Hematopoietic multipotent progenitor cell treated with erythropoietin and hydrocortisone succinate and interleukin-3 and kit ligand, for 17 days (in vitro differentiated cells): Measurements from ENCODE around the gene FAN1.
A peak's percentile ranks its signal among the peaks of the same experiment; 100 is the strongest.

ENCODE experiments used
- DNase-seq: peaks from one replicate; pipeline ENCODE4 v3.0.0-alpha.2; 2015; ENCODE audit warnings: low spot score

Gene FAN1

GRCh38 chr15:30956216-30957124 is 52.8 kb downstream of the FAN1 start:
- DNase-seq = no peak

- DNase-seq = no peak
Observed at GRCh38 chr15:30958219-30958618, 54.5 kb downstream of the FAN1 start.

- DNase-seq = no peak
Observed at GRCh38 chr15:30962079-30962478, 58.4 kb downstream of the FAN1 start.

DNA sequence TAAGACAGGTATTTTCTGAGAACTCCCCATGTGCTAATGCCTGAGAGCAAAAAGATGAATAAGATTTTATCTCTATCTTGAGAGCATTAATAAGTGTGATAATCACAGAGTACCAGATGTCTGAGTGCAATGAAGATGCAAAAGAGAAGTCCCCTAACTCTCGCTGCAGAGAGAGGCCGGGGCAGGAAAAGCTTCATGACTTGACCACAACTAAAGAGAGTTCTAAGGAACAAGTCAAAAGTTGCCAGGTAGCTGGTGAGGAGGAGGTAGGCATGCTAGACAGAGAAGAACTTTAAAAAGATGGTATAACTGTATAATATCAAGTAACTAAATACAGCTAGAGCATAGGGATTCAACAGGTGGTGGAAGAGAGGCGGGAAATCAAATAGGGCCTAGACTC is 58.9 kb downstream of the FAN1 start:
- DNase-seq = no peak

DNA sequence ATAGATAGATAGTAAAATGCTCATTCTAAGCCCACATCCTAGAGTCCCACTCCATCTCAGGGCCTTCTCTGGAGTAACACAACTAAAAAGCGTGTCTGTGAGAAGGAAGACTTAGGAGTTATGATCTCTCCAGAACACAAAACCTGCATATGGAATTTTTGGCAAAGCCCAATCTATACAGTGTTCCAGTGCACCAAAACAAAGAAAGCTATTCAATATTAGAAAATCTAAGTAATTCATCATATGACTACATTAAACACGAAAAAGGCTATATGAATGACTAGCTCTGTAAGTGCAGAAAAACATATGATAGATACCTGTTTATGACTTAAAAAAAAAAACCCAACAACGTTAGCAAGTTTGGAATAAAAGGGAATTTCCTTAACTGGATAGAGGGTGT is 60.0 kb downstream of the FAN1 start:
- no peak for DNase-seq

- no peak for DNase-seq
Observed at GRCh38 chr15:30969724-30970123, 66.0 kb downstream of the FAN1 start.

DNA sequence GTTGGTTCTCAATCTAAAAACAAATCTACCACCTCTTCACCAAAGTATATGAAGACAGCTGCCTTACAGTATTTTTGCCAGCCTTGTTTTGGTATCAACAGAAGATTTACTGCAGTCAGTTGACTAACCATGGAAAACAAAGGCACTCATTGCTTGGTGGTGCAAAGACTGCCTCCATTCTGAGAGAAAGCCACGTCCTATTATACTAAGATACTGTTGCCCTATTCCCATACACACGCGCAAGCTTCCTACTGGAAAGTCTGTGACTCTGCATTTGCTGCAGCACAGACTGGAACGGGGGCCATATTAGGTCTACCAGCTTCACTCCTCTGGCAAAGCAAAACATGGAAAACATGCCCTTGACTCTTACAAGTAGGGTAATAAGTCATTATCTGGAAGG is 69.7 kb downstream of the FAN1 start:
- DNase-seq = no peak

DNA sequence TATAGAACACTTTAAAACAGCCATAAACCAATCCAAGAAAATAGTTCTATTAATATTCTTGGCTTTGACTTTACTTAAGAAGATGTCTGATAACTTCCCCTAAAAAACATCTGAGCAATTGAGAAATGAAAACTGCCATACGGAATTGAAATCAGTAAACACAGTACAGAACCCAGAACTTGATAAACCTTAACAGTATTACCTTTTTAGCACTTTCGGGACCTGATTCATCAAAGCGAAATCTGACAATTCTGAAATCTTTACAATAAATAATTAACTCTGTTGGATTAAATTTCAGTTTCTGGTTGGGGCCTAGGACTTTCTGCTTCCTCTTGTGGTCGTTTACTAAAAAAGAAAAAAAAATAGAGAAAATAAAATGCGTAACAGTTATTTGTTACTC is 70.4 kb downstream of the FAN1 start:
- DNase-seq = no peak

- DNase-seq = peak; percentile 71
Observed at GRCh38 chr15:30978328-30978727, 74.6 kb downstream of the FAN1 start.

DNA sequence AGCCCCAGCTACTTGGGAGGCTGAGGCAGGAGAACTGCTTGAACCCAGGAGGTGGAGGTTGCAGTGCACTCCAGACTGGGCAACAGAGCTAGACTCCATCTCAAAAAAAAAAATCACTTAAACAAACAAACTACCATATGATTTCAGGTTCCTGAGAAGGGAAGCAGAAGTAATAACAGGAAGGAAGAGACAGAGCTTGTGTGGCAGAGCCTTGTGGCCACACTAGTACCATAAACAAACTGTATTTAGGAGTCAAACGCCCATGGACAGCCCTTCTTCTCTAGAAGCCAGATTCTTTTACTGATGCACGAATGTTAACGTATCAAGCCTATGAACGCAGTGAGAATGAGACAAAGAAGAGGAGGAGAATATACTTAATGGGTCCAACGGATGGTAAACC is 75.7 kb downstream of the FAN1 start:
- no peak for DNase-seq

DNA sequence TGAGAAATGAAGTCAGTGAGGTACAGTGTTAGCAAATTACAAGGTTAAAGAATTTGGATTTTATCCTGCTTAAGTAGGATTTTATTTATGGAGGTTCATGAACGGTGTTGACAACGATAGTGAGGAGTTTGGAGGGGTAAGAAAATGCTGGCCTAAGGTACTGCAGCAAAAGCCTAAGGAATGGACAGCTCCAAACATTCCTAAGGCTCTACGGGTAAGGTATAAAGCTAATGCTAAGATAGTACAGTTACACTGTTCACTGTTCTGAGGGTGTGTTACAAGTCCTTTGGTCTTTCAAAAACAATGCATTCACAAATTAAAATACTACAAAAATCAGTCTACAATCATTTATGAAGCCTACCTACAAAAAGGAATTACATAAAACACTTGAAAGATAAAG is 80.4 kb downstream of the FAN1 start:
- DNase-seq = no peak

DNA sequence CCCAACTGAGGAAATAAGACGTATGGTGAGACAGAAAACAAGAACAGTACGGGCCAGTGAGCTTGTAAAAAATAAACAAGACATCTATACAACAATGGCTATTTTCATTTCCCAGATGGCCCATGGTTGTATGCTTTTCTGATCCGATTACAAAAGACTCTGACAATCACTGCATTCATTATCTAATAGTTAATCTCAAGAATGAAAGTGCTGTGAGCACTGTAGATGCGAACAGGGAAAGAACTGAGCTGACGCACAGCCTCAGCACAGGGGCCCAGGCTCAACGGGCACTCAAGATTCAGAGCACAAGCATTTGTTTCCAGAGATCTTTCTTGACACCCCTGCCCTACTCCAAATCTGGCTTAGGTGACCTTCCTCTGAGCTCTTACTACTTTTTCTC is 80.8 kb downstream of the FAN1 start:
- no peak for DNase-seq

DNA sequence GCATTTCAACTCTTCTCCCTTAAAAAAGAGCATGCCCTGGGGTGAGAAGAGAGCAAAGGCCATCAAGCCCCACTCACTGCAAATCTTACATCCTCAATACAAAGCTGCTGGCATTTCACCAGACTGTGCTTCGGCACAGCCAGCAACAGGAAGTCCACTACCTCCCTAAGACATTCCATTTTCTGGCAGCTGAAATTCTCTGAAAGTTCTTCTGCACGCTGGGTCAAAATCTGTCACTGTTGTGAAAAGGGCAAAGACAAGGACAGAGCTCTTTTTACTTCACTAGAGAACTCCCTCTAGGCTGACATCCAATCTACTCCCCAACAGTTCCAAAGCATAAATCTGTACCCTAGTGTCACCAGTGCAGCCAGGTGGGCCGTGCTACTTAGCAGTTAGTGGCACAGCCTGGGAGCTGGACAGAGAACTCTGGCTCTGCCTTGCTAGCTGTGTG is 81.4 kb downstream of the FAN1 start:
- DNase-seq = no peak

- peak; percentile 14 for DNase-seq
Observed at GRCh38 chr15:30990036-30990435, 86.3 kb downstream of the FAN1 start.

DNA sequence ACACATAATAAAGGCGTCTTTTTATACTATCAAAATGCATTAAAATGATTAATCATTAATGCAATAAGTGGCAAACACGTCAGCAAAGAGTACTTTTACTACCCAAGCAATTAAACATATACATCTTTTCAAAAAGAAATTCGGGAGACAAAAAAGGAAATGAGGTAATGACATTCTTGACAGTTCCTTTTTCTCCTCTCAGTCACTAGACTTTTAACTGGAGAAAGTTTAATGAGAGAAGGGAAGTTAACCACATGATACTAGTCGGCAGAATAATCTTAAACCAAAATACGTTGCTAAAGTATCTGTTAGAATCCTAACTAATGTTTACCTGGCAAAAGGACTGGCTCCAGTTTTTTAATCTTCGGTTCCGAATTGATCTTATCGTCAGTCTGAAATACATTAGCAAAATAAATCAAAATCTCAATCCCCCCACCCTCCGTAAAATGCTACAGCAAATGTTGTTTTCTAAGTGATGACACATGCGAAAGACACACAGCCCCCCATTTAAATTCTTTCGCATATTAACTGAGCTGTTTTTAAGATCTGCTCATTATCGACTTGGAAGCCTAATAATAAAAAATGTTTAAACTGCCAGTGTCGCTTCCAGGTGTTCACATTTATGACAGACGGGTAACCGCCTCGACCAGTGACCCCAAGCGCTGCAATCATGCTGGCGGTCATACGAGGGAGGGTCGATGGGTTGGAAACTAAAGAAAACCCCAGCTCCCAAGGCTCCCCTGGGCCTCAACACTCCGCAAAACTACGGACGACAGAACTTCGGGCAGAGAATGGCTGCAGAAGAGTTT is 86.9 kb downstream of the FAN1 start:
- DNase-seq = peak; percentile 30

GRCh38 chr15:30991255-30992235 is 87.8 kb downstream of the FAN1 start, which contains the start of gene MTMR10:
TSS of gene MTMR10 (minus strand) at chr15:30991628. CDS start at chr15:30991506, 122 bp downstream.
- peak; percentile 74 for DNase-seq

GRCh38 chr15:30992249-30992864 is 88.6 kb downstream of the FAN1 start:
- no peak for DNase-seq
